Measurements from ENCODE around the gene LYZL6. TPM values are rescaled to one million over a fixed set of nuclear protein-coding genes. Genes with fewer than 3 reads are reported as not detected.

LYZL6 gene
- total and polyA plus RNA-seq, 8 donors: not detected

GRCh38 chr17:35892091-35893035, 51.1 kb downstream of the LYZL6 start:
- Histone ChIP-seq H3K27me3 (peaks cover 0 to 4% (median 0%) of the 10 kb centered on the region in 3 donors), H3K4me1 (peaks cover 0 to 14% (median 6%) of the 10 kb centered on the region in 4 donors), H3K27ac (peak overlapping the region in 1 of 5 donors; percentile 7), H3K4me3 (no peak overlapping the region), H3K9me3 (no peaks in the 10 kb centered on the region), H3K36me3 (no peaks in the 10 kb centered on the region)
- no peak for DNase-seq
- intact Hi-C loops (cut with DNase I; ENCODE audit: low total_unique reads): no loop called here
- 46 to 67% (median 62%) methylated on average over 6 of the region's 6 CpGs for WGBS, 5 donors
- TF ChIP-seq CTCF (IDR thresholded peaks at IDR 0.05): no peak
- no peak for TF ChIP-seq EP300 (IDR thresholded peaks at IDR 0.05)
- TF ChIP-seq POLR2A (IDR thresholded peaks at IDR 0.05): no peak
- no peak for TF ChIP-seq POLR2AphosphoS5 (IDR thresholded peaks at IDR 0.05)

GRCh38 chr17:35891269-35891668, 52.2 kb downstream of the LYZL6 start:
- intact Hi-C loops (cut with DNase I; ENCODE audit: low total_unique reads): no loop called here
- Histone ChIP-seq H3K27me3 (peaks cover 0 to under 1% (median 0%) of the 10 kb centered on the region in 3 donors), H3K27ac (peak overlapping the region in 3 of 5 donors; percentile 1 to 25 (median 10)), H3K4me3 (no peak overlapping the region), H3K36me3 (no peaks in the 10 kb centered on the region), H3K4me1 (peaks cover 0 to 14% (median 6%) of the 10 kb centered on the region in 4 donors), H3K9me3 (no peaks in the 10 kb centered on the region)
- no peak for DNase-seq
- whole genome bisulfite sequencing, 5 donors: 70 to 83% (median 80%) methylated on average over 4 of the region's 4 CpGs
- TF ChIP-seq EP300 (IDR thresholded peaks at IDR 0.05): no peak
- TF ChIP-seq POLR2A (IDR thresholded peaks at IDR 0.05): no peak
- TF ChIP-seq CTCF (IDR thresholded peaks at IDR 0.05): no peak
- TF ChIP-seq POLR2AphosphoS5 (IDR thresholded peaks at IDR 0.05): no peak

GRCh38 chr17:35890774-35891155, 52.7 kb downstream of the LYZL6 start:
- Histone ChIP-seq H3K9me3 (no peaks in the 10 kb centered on the region), H3K4me3 (no peak overlapping the region), H3K36me3 (no peaks in the 10 kb centered on the region), H3K27me3 (no peaks in the 10 kb centered on the region), H3K4me1 (peaks cover 0 to 14% (median 6%) of the 10 kb centered on the region in 4 donors), H3K27ac (peak overlapping the region in 3 of 5 donors; percentile 1 to 25 (median 10))
- TF ChIP-seq POLR2AphosphoS5 (IDR thresholded peaks at IDR 0.05) (no peak), POLR2A (IDR thresholded peaks at IDR 0.05) (no peak), CTCF (IDR thresholded peaks at IDR 0.05) (no peak), EP300 (IDR thresholded peaks at IDR 0.05) (no peak)
- peak; percentile 35 to 61 for DNase-seq
- intact Hi-C loops (cut with DNase I; ENCODE audit: low total_unique reads): no loop called here
- 22 to 66% (median 49%) methylated on average over 4 of the region's 4 CpGs for WGBS, 5 donors

- H3K4me3 ChIP-seq: no peak overlapping the region
- intact Hi-C loops (cut with DNase I; ENCODE audit: low total_unique reads): no loop called here
- peak; percentile 39 to 78 for DNase-seq
Observed at GRCh38 chr17:35889818-35890773, 53.4 kb downstream of the LYZL6 start.

More at GRCh38 chr17:35889818-35890773, 53.4 kb downstream of the LYZL6 start:
- TF ChIP-seq POLR2AphosphoS5 (IDR thresholded peaks at IDR 0.05): no peak
- TF ChIP-seq CTCF (IDR thresholded peaks at IDR 0.05): no peak
- no peak for TF ChIP-seq EP300 (IDR thresholded peaks at IDR 0.05)
- no peak for TF ChIP-seq POLR2A (IDR thresholded peaks at IDR 0.05)
- no peaks in the 10 kb centered on the region for H3K9me3 ChIP-seq
- peaks cover 0 to 14% (median 6%) of the 10 kb centered on the region in 4 donors for H3K4me1 ChIP-seq
- no peaks in the 10 kb centered on the region for H3K27me3 ChIP-seq
- WGBS, 5 donors: 69 to 92% (median 82%) methylated on average over 2 of the region's 2 CpGs
- peak overlapping the region in 3 of 5 donors; percentile 25 to 46 (median 41) for H3K27ac ChIP-seq
- no peaks in the 10 kb centered on the region for H3K36me3 ChIP-seq
